Thyroid gland (tissue), 4 donors: ENCODE data around the gene SP5. TPM values are rescaled to one million over a fixed set of nuclear protein-coding genes. Genes with fewer than 3 reads are reported as not detected.

Experiments
- DNase-seq, 2 donors: peaks; one replicate each; pipeline ENCODE4 v3.0.0-alpha.2; 2019
- H3K27ac ChIP-seq, 3 donors: fragments of 200-600 bp; sonication (generic); 1 replicate in 2 of 3; 2 replicates in 1 of 3; pipeline ENCODE4 v1.5.1; 2016 to 2019; ENCODE audit warnings: mild to moderate bottlenecking in 1 of 3, moderate library complexity in 1 of 3
- H3K27me3 ChIP-seq: fragments of 200-600 bp; sonication (generic); one replicate; pipeline ENCODE4 v1.5.1; 2019
- H3K36me3 ChIP-seq, 2 donors: fragments of 200-600 bp; sonication (generic); one replicate each; pipeline ENCODE4 v1.5.1; 2016 to 2019
- H3K4me1 ChIP-seq, 2 donors: fragments of 200-600 bp; sonication (generic); one replicate each; pipeline ENCODE4 v1.5.1; 2017 to 2019
- H3K4me3 ChIP-seq, 3 donors: fragments of 200-600 bp; sonication (generic); replicated peaks in 1 of 3; 1 replicate in 2 of 3; 2 replicates in 1 of 3; pipeline ENCODE4 v1.5.1; 2016; ENCODE audit warnings: mild to moderate bottlenecking in 1 of 3
- H3K9me3 ChIP-seq: fragments of 200-600 bp; sonication (generic); one replicate; pipeline ENCODE4 v1.5.1; 2017
- CTCF ChIP-seq, 6 experiments: fragments of 200-600 bp in 3 of 6; fragments of 450-650 bp in 3 of 6; sonication (generic) in 3 of 6; IDR thresholded peaks; one replicate each; pipeline ENCODE4 v1.5.1; 2016 to 2019; ENCODE audit warnings: antibody characterized with exemption in 6 of 6, mild to moderate bottlenecking in 2 of 6, inconsistent platforms in 1 of 6, moderate library complexity in 1 of 6
- POLR2A ChIP-seq, 2 donors: fragments of 450-650 bp; IDR thresholded peaks; one replicate each; pipeline ENCODE4 v1.6.1; 2017; ENCODE audit warnings: antibody characterized with exemption in 2 of 2, mild to moderate bottlenecking in 2 of 2, moderate library complexity in 1 of 2
- WGBS, 2 donors: methylation state at CpG; one replicate each; pipeline ENCODE4 v1.1.5; 2017; 5-methylcytosine and 5-hydroxymethylcytosine counted together
- intact Hi-C: fragments of 100-400 bp; cut with DNase I; formaldehyde crosslinking; loops from one replicate; pipeline ENCODE4 v1.15.1; 2023
- total RNA-seq, 4 donors: library from RNA; depleted of rRNA; stranded (reverse); fragments of >200 nt; gene quantifications; one replicate each; pipeline ENCODE4 v1.2.3, GENCODE V29; 2016

The SP5 gene
- total RNA-seq, 4 donors from 2014 or later, result 0.56 TPM; not detected in 3

- H3K4me3 ChIP-seq, result no peak overlapping the region
- no peaks in the 10 kb centered on the region for H3K9me3 ChIP-seq
- H3K27me3 ChIP-seq, result no peaks in the 10 kb centered on the region
- no peak for DNase-seq
- intact Hi-C loops, result no loop called here
- no peak overlapping the region for H3K27ac ChIP-seq
- 92 to 93% methylated on average over 5 of the region's 5 CpGs for WGBS, 2 donors
- no peaks in the 10 kb centered on the region for H3K36me3 ChIP-seq
- TF ChIP-seq POLR2A (IDR thresholded peaks at IDR 0.05), result no peak
- no peak for TF ChIP-seq CTCF (IDR thresholded peaks at IDR 0.05)
- H3K4me1 ChIP-seq, result no peaks in the 10 kb centered on the region
These were observed 25.7 kb upstream of the SP5 start for GRCh38 chr2:170689481-170689880.

- no peak for TF ChIP-seq POLR2A (IDR thresholded peaks at IDR 0.05)
- TF ChIP-seq CTCF (IDR thresholded peaks at IDR 0.05), result no peak
- Histone ChIP-seq H3K4me3 (no peak overlapping the region), H3K27me3 (no peaks in the 10 kb centered on the region), H3K36me3 (no peaks in the 10 kb centered on the region), H3K27ac (no peak overlapping the region), H3K9me3 (no peaks in the 10 kb centered on the region), H3K4me1 (no peaks in the 10 kb centered on the region)
- 80 to 86% methylated on average over 8 of the region's 8 CpGs for WGBS, 2 donors
- DNase-seq, result no peak
- intact Hi-C loops, result no loop called here
These were observed 24.5 kb upstream of the SP5 start for GRCh38 chr2:170690640-170691039.

GRCh38 chr2:170694316-170694715 is 20.8 kb upstream of the SP5 start:
- Histone ChIP-seq H3K36me3 (no peaks in the 10 kb centered on the region), H3K27me3 (no peaks in the 10 kb centered on the region), H3K4me3 (no peak overlapping the region), H3K4me1 (no peaks in the 10 kb centered on the region), H3K9me3 (no peaks in the 10 kb centered on the region), H3K27ac (no peak overlapping the region)
- no peak for DNase-seq
- WGBS, 2 donors, result 69 to 81% methylated on average over 9 to 11 of the region's 11 CpGs
- TF ChIP-seq POLR2A (IDR thresholded peaks at IDR 0.05) (no peak), CTCF (IDR thresholded peaks at IDR 0.05) (no peak)
- intact Hi-C loops, result no loop called here

GRCh38 chr2:170695521-170696410 is 19.4 kb upstream of the SP5 start:
- no peak for TF ChIP-seq CTCF (IDR thresholded peaks at IDR 0.05)
- no peak for TF ChIP-seq POLR2A (IDR thresholded peaks at IDR 0.05)

GRCh38 chr2:170696948-170697347 is 18.2 kb upstream of the SP5 start:
- 85 to 86% methylated on average over 3 of the region's 3 CpGs for WGBS, 2 donors
- Histone ChIP-seq H3K4me1 (no peaks in the 10 kb centered on the region), H3K9me3 (no peaks in the 10 kb centered on the region)

More at GRCh38 chr2:170695521-170696410, 19.4 kb upstream of the SP5 start:
- no peaks in the 10 kb centered on the region for H3K4me1 ChIP-seq
- H3K36me3 ChIP-seq, result no peaks in the 10 kb centered on the region
- no peak overlapping the region for H3K4me3 ChIP-seq
- 72 to 82% methylated on average over 6 of the region's 6 CpGs for WGBS, 2 donors
- intact Hi-C loops, result no loop called here
- DNase-seq, result no peak
- H3K27me3 ChIP-seq, result no peaks in the 10 kb centered on the region
- H3K9me3 ChIP-seq, result no peaks in the 10 kb centered on the region
- no peak overlapping the region for H3K27ac ChIP-seq

More at GRCh38 chr2:170696948-170697347, 18.2 kb upstream of the SP5 start:
- Histone ChIP-seq H3K27me3 (no peaks in the 10 kb centered on the region), H3K4me3 (no peak overlapping the region), H3K36me3 (no peaks in the 10 kb centered on the region), H3K27ac (no peak overlapping the region)
- intact Hi-C loops, result no loop called here
- no peak for TF ChIP-seq CTCF (IDR thresholded peaks at IDR 0.05)
- no peak for TF ChIP-seq POLR2A (IDR thresholded peaks at IDR 0.05)
- DNase-seq, result no peak
